ENCODE measurements around the gene ITGAX. TPM values are rescaled to one million over a fixed set of nuclear protein-coding genes. Genes with fewer than 3 reads are reported as not detected.

The ITGAX gene
- total and polyA plus RNA-seq, 2 of the 8 experiments (the other 6 are each of a cell fraction or from before 2014, with no cell fraction given) = 0.30 TPM; not detected in 1

DNA sequence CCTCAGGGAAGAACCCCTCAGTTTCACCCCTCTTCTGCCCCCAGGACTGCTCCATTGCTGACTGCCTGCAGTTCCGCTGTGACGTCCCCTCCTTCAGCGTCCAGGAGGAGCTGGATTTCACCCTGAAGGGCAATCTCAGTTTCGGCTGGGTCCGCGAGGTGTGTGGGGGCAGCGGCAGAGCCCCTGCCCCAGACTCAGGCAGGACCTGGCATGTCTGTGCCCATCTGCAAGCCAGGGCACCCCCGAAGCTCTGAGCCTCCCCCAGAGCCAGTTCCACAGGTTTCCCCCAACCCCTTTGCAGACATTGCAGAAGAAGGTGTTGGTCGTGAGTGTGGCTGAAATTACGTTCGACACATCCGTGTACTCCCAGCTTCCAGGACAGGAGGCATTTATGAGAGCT, 68.8 kb downstream of the ITGAX start:
- no peak overlapping the region for H2BK20ac ChIP-seq (ENCODE audit: low read length)
- H3K79me1 ChIP-seq (ENCODE audit: low read depth, low read length) = no peaks in the 10 kb centered on the region
- no peak overlapping the region for H2AK5ac ChIP-seq (ENCODE audit: low read depth, low read length)
- H3K4ac ChIP-seq (replicated peaks; ENCODE audit: insufficient read length, low read depth, low read length) = no peak overlapping the region
- peaks cover 2% of the 10 kb centered on the region; the same call in 1 of the 2 replicates for H3K23me2 ChIP-seq (ENCODE audit: low read depth, low read length)
- H3K56ac ChIP-seq (replicated peaks; ENCODE audit: insufficient read length, low read depth, low read length) = no peak overlapping the region
- H3K14ac ChIP-seq (ENCODE audit: insufficient read length) = no peak overlapping the region
- H2BK120ac ChIP-seq (replicated peaks; ENCODE audit: low read depth, low read length) = no peak overlapping the region
- no peak overlapping the region for H3K18ac ChIP-seq (ENCODE audit: extremely low read depth, low read length)
- H4K5ac ChIP-seq (ENCODE audit: insufficient read length, low read depth, low read length) = no peak overlapping the region
- no peak overlapping the region; the same call in 1 of the 2 replicates for H2AFZ ChIP-seq (ENCODE audit: low read length)
- no peak overlapping the region for H3K27ac ChIP-seq (ENCODE audit: low read depth, low read length)
- no peaks in the 10 kb centered on the region for H3K36me3 ChIP-seq (ENCODE audit: control insufficient read depth in 2 of 4, insufficient read depth in 4 of 4, low read length in 3 of 4)
- no peak overlapping the region for H3K4me2 ChIP-seq (ENCODE audit: insufficient read depth in 1 of 2, low read depth in 2 of 2, low read length in 2 of 2)
- H3K9ac ChIP-seq (replicated peaks in 1 of 4; ENCODE audit: extremely low read depth in 1 of 4, low read depth in 3 of 4, low read length in 3 of 4) = no peak overlapping the region; a peak in 1 of 7 replicates
- DNase-seq (ENCODE audit: low read depth in 1 of 2, low spot score in 2 of 2) (no peak), FAIRE-seq (no peak)
- H3K4me1 ChIP-seq (replicated peaks in 1 of 4; ENCODE audit: control insufficient read depth in 3 of 4, insufficient read depth in 4 of 4, low read length in 3 of 4) = no peaks in the 10 kb centered on the region; a peak in 1 of 7 replicates
- H3K23ac ChIP-seq (ENCODE audit: insufficient read length) = no peak overlapping the region
- H4K20me1 ChIP-seq (replicated peaks in 1 of 2; ENCODE audit: control insufficient read depth in 1 of 2, insufficient read depth in 2 of 2, low read length in 2 of 2) = no peaks in the 10 kb centered on the region
- no peak overlapping the region for H4K8ac ChIP-seq (ENCODE audit: extremely low read depth, insufficient read depth, low read length)
- H4K91ac ChIP-seq (replicated peaks; ENCODE audit: insufficient read length, low read length) = no peak overlapping the region
- ChIA-PET POLR2A (ENCODE audit: partially characterized antibody) (no interaction called here), CTCF (ENCODE audit: partially characterized antibody) (interaction anchor here (1.2 to 2.5 kb wide), 3 partner anchors 20 to 37 kb away, joined by 3 to 9 read pairs (median 3); partner anchors contain the start of gene ZNF843)
- 84% methylated on average over 12 of the region's 12 CpGs; no CpG with 5 or more reads in 1 of the 2 experiments for WGBS, 2 experiments (ENCODE audit: extremely low coverage in 1 of 2, insufficient coverage in 1 of 2, insufficient read length in 1 of 2, insufficient replicate concordance in 2 of 2, low coverage in 1 of 2, low lambda C conversion rate in 2 of 2, missing lambda C conversion rate in 1 of 2)
- H2BK15ac ChIP-seq (ENCODE audit: low read length) = no peak overlapping the region
- peaks cover 5 to 6% of the 10 kb centered on the region in 2 experiments for H3K9me3 ChIP-seq (ENCODE audit: insufficient read depth in 2 of 2, low read depth in 1 of 2, low read length in 1 of 2)
- no peaks in the 10 kb centered on the region for H3K79me2 ChIP-seq (ENCODE audit: control insufficient read depth in 1 of 2, insufficient read depth in 2 of 2, low read length in 2 of 2)
- no peak overlapping the region for H3K4me3 ChIP-seq (ENCODE audit: extremely low read depth in 1 of 4, insufficient read depth in 2 of 4, low read depth in 3 of 4, low read length in 4 of 4)
- peaks cover 5 to 25% (median 22%) of the 10 kb centered on the region in 4 experiments for H3K27me3 ChIP-seq (replicated peaks in 1 of 4; ENCODE audit: control insufficient read depth in 3 of 4, extremely low read depth in 1 of 4, insufficient read depth in 3 of 4, low read length in 3 of 4)
- no peak overlapping the region for H2BK12ac ChIP-seq (ENCODE audit: low read depth, low read length)
- H2BK5ac ChIP-seq (ENCODE audit: low read depth, low read length) = no peak overlapping the region
- TF ChIP-seq, protein P1, sequence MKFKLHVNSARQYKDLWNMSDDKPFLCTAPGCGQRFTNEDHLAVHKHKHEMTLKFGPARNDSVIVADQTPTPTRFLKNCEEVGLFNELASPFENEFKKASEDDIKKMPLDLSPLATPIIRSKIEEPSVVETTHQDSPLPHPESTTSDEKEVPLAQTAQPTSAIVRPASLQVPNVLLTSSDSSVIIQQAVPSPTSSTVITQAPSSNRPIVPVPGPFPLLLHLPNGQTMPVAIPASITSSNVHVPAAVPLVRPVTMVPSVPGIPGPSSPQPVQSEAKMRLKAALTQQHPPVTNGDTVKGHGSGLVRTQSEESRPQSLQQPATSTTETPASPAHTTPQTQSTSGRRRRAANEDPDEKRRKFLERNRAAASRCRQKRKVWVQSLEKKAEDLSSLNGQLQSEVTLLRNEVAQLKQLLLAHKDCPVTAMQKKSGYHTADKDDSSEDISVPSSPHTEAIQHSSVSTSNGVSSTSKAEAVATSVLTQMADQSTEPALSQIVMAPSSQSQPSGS (IDR thresholded peaks at IDR 0.05; ENCODE audit: low read length) = no peak
- TF ChIP-seq TAF1 (IDR thresholded peaks at IDR 0.05; ENCODE audit: low read depth, low read length) (no peak), SIN3A (conservative IDR thresholded peaks at IDR 0.05 in 1 of 2, IDR thresholded peaks at IDR 0.05 in 1 of 2; ENCODE audit: low read depth in 1 of 2, low read length in 2 of 2) (no peak), RXRA (IDR thresholded peaks at IDR 0.05; ENCODE audit: insufficient read depth, low read depth, low read length) (no peak), CEBPB (IDR thresholded peaks at IDR 0.05; ENCODE audit: low read depth, low read length) (no peak), PHF8 (conservative IDR thresholded peaks at IDR 0.05; ENCODE audit: low read depth, low read length) (no peak), KDM4A (IDR thresholded peaks at IDR 0.05; ENCODE audit: low read depth, low read length, severe bottlenecking) (no peak), TBP (IDR thresholded peaks at IDR 0.05; ENCODE audit: low read depth, low read length) (no peak), FOSL1 (IDR thresholded peaks at IDR 0.05; ENCODE audit: insufficient read depth, low read depth, low read length) (no peak)

Measured in H1 (cell line).